ENCODE data around the gene OR52E8. TPM values are rescaled to one million over a fixed set of nuclear protein-coding genes. Genes with fewer than 3 reads are reported as not detected.

OR52E8 gene
- total and polyA plus RNA-seq, 10 of the 15 experiments (the other 5 are each of a cell fraction or from before 2014, with no cell fraction given), result not detected

- TF ChIP-seq CTCF (IDR thresholded peaks at IDR 0.05 in 2 of 3, conservative IDR thresholded peaks at IDR 0.05 in 1 of 3; ENCODE audit: control insufficient read depth in 2 of 3, extremely low read depth in 1 of 3, insufficient read depth in 1 of 3, low read depth in 3 of 3, low read length in 3 of 3) (peak; percentile 78 to 92 (median 83)), FOS (IDR thresholded peaks at IDR 0.05; ENCODE audit: borderline replicate concordance, extremely low read depth, insufficient read length) (no peak), IRF4 (IDR thresholded peaks at IDR 0.05; ENCODE audit: low read depth, low read length) (0 out of 2 replicates have a peak, but pooled peaks have one; percentile 18), USF1 (IDR thresholded peaks at IDR 0.05; ENCODE audit: borderline replicate concordance, extremely low read length, insufficient read depth, low read depth, low read length) (no peak), DPF2 (IDR thresholded peaks at IDR 0.05) (no peak), IKZF1 (conservative IDR thresholded peaks at IDR 0.05) (peak; percentile 43; the same call in 1 of the 2 replicates), MTA3 (IDR thresholded peaks at IDR 0.05; ENCODE audit: borderline replicate concordance, low read length) (no peak), NR2F1 (conservative IDR thresholded peaks at IDR 0.05) (no peak), RUNX3 (IDR thresholded peaks at IDR 0.05; ENCODE audit: low read length) (no peak; the same call in 1 of the 2 replicates), ZBTB4 (CRISPR knock-in tag; IDR thresholded peaks at IDR 0.05) (no peak), ZBED1 (IDR thresholded peaks at IDR 0.05; ENCODE audit: borderline replicate concordance) (no peak), SREBF1 (IDR thresholded peaks at IDR 0.05; ENCODE audit: low read length) (no peak), MYC (IDR thresholded peaks at IDR 0.05; ENCODE audit: insufficient read depth, insufficient read length, insufficient replicate concordance, low read length, severe bottlenecking) (no peak), ZNF622 (IDR thresholded peaks at IDR 0.05) (no peak), MEF2B (IDR thresholded peaks at IDR 0.05; ENCODE audit: partially characterized antibody, poor library complexity, severe bottlenecking) (no peak), NFXL1 (IDR thresholded peaks at IDR 0.05; ENCODE audit: borderline replicate concordance) (no peak), NFIC (IDR thresholded peaks at IDR 0.05; ENCODE audit: low read depth, low read length) (no peak), SMC3 (IDR thresholded peaks at IDR 0.05; ENCODE audit: borderline replicate concordance, low read length) (peak; percentile 87), BCL11A (IDR thresholded peaks at IDR 0.05; ENCODE audit: low read depth, low read length) (no peak), MXI1 (IDR thresholded peaks at IDR 0.05; ENCODE audit: low read depth, low read length) (no peak), YY1 (IDR thresholded peaks at IDR 0.05; ENCODE audit: low read depth, low read length) (0 out of 2 replicates have a peak, but pooled peaks have one; percentile 43), SKIL (IDR thresholded peaks at IDR 0.05; ENCODE audit: low read depth, poor library complexity, severe bottlenecking) (peak; percentile 56), SREBF2 (IDR thresholded peaks at IDR 0.05; ENCODE audit: low read length) (no peak)
Observed at GRCh38 chr11:5808500-5809121, 48.9 kb downstream of the OR52E8 start, which contains the start of gene OR52N2 (continued).

All from GM12878 (cell line).